DMS 273 (cell line): ENCODE measurements around the gene CYP27B1.
A peak's percentile ranks its signal among the peaks of the same experiment; 100 is the strongest.

ENCODE experiments used
- DNase-seq: peaks from one replicate; lab custom pipeline; 2025; ENCODE audit not compliant: unreplicated experiment; lab: John Stamatoyannopoulos, UW

Gene CYP27B1

DNA sequence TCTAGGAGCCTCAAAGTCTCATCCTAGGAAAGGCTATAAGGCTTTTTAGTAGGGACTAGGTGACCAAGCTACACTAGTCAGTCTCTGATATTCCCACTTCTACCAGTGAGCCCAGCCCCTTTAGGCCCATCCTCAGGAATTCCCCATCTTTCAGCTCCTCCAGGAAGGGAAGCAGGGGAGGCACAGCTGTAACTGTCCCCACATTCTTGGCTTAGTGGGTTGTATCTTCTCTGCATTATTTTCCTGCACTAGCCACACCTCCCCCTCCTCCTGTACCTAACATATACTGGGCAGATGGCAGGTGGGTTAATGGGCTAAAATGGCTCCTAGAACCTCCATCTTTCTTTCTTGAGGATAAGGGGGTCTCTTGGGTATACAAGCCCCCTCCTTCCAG lies 424 bp upstream of the CYP27B1 start:
- DNase-seq = no peak

GRCh38 chr12:57765698-57766463 lies 997 bp downstream of the CYP27B1 start:
- peak; percentile 45 for DNase-seq

GRCh38 chr12:57765003-57765697 lies 1.7 kb downstream of the CYP27B1 start:
- DNase-seq = peak; percentile 73

DNA sequence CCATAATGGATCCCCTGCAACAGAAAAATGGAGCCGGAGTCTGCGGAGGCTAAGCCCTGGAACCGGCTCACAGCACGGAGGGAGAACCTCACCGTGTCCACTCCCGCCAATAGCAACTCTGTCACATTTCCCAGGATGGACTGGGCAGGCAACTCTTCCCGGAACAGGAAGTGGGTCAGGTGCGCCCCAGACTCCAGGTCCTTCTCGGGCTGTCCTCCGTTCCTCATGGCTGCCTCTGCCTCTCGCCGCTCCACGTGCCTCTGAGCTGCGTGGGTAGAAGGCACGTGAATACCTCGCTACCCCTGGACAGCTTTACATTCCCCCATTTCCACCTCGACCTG lies 2.2 kb downstream of the CYP27B1 start:
- DNase-seq = no peak

DNA sequence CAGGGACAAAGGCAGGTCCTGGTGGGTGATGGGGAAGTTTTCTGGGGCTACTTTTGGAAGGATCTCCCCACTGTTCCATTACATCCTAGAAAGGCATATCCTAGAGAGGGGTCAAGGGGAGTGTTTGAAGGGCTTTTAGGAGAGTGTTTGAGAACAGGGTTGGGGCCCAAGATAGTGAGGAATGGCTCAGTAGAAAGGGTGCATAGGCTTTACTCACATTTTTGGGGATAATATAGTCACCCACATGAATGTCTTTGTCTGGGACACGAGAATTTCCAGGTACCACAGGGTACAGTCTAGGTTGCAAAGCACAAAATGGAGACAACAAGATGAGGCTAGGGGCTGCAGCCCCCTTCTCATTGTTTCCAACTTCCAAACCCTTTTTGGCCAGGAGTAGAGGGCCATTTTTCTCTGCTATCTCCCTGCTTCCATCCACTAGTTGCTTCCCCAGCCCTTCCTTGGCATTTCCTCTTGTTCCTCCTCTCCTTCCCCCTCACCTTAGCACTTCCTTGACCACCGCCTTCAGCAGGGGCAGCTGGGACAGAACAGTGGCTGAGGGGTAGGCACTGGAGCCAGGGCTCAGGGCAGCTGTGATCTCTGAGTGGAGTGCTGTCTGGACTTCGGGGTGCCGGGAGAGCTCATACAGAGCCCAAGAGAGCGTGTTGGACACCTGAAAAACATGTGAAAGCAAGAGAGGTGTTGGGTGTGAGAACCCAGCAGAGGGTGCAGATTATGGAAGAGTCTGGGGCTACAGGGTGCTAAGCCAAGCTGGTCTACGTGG lies 2.8 kb downstream of the CYP27B1 start:
- no peak for DNase-seq

- DNase-seq = no peak
Observed at GRCh38 chr12:57762463-57762862, 4.4 kb downstream of the CYP27B1 start.

DNA sequence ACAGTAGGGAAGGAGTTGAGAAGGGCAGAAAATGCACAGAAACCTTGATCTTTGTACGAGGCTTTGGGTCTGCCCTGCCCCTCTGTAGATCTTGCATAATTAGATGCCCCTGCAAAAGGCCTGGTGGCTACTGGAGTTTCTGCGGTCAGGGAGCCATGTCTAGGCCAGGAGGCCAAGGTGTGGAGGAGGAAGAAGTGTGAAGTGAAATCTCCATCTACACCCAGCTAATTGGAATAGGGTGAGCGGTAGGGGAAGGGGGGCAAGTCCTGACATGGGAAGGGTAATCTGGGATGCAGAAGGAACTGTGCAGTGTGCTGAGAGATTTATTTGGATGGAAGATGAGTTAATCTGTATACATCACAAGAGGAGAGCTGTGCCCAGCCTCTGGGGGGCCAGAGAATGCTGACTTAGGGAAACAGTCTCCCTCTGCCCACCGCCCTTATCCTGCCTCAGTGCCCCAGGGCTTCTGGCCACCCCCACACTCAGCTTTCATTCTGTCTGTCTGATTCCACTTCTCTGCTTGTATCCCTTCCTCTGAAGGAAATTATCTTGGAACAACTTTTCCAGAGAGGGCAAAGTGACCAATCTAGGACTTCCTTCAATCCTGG lies 5.4 kb downstream of the CYP27B1 start:
- no peak for DNase-seq

DNA sequence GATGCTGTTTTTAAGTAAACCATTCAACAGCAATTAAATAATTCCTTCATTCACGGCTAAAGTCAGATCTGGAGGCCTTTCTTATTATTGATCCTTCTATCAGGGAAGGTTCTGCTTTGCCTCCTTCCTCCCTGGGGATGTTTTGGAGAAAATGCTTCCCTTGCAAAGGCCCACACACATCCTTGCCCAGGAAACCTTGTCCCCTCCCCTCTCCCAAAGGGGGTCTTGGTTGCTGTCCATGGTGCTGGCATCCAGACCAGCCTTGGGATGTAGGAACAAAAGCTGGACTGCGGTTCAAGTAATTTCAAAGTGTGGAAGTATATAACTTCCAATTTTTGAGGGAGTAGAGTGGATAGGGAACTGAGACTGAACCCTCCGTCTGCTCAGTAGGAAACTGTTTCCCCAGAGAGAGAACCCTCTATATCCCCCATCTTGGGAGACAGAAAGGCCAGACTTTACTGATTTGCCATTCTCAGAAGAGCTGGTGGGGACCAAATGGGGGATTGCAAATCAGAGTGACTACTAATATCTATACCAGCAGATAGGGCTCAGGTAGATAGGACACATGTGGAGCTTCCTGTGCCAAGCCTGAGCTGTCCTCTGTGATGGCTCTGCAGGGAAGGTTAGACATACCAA lies 6.4 kb downstream of the CYP27B1 start:
- DNase-seq = no peak

GRCh38 chr12:57759360-57759980 lies 7.4 kb downstream of the CYP27B1 start:
- DNase-seq = peak; percentile 43

- DNase-seq = no peak
Observed at GRCh38 chr12:57758552-57759359, 8.1 kb downstream of the CYP27B1 start.

GRCh38 chr12:57757771-57758170 lies 9.1 kb downstream of the CYP27B1 start:
- no peak for DNase-seq

DNA sequence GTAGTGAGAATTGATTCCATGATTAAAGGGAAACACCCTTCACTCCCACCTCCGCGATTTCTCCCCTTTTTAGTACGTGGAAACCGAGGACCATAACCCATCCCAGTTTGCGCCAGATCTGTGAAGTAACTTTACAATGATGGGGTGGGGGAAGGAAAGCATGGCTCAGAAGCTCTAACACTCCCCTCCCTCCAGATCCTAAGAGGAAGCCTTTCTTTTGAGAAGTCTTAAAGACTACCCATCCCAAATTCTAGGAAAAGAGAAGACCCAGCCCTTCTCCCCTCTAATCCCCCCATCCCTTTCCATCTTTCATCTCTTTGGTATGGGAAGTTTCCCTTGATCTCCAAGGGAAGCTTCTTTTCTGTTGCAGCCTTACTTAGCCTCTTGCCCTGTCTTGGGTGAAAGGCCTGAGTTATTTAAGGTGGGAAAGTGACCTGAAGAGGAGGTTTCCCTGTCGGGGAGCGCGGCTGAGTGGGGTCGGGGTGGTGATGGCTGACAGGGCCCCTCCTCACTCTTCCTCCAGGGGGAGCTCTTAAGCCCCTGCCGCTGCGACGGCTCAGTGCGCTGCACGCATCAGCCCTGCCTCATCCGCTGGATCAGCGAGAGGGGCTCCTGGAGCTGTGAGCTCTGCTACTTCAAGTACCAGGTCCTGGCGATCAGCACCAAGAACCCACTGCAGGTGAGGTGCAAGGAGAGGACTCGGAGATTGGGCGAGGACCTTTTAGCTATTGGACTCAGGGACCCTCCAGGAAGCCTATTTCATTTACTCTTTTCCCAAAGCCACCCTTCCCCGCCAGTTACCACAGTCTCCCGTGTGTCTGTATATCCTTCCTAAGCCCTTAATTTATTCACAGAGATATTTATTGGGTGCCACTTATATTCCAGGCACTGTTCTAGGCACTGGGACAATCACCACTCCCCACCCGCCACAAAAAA lies 10.2 kb downstream of the CYP27B1 start:
- peak; percentile 28 for DNase-seq

DNA sequence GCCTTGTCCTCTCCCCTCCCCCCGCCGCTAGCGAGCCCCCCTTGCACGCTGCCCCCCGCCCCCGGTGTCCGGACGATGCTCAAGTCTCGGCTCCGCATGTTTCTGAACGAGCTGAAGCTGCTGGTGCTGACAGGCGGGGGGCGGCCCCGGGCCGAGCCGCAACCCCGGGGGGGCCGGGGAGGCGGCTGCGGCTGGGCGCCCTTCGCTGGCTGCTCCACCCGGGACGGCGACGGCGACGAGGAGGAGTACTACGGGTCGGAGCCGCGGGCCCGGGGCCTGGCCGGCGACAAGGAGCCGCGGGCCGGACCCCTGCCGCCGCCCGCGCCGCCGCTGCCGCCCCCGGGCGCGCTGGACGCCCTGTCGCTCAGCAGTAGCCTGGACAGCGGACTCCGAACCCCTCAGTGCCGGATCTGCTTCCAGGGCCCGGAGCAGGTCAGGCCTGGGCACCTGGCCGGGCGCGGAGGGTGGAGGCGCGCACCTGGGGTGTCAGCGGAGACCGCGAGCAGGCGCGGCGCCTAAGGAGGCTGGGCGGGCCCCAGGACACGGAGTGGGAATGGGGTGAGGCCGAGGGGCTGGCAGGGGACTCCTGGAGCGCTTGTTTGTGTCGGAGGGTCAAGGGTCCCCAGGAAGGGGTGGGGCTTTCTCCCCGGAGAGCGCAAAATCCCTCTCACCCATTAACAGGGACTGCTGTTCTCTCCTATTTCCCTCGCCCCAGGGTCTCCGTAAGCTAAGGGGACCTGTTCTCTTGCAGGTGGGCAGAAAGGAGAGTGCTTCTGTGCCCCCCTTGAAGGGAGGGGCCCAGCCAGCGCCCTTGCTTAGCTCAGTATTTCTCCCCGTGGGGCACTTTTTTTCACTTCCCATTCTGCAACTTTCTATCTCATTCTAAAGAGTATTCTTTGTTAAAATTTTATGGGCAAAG lies 11.2 kb downstream of the CYP27B1 start:
- DNase-seq = peak; percentile 34

- no peak for DNase-seq
Observed at GRCh38 chr12:57755194-57755453, 11.8 kb downstream of the CYP27B1 start.

- DNase-seq = peak; percentile 71
Observed at GRCh38 chr12:57754411-57755193, 12.3 kb downstream of the CYP27B1 start, which contains the start of gene MARCHF9. TSS of gene MARCHF9 (plus strand) at chr12:57755103. CDS start at chr12:57755529, 426 bp downstream.

GRCh38 chr12:57753756-57754337 lies 13.0 kb downstream of the CYP27B1 start:
- no peak for DNase-seq

DNA sequence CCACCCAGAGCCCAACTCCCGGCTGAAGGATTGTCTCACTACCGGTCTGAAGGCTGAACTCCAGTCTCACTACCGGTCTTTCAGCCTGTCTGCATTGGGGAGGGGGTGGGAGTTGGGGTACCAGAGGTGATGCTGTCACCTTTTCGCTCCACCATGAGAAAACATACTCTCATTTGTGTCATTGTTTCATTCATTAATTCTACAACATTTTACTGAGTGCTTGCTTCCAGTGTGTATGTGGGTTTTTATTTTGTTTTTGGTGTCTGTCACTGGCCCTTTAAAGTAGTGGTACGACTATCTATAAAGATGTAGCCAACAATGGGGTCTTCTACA lies 14.2 kb downstream of the CYP27B1 start:
- DNase-seq = no peak
